Measurements from ENCODE around the gene CHMP3. TPM values are rescaled to one million over a fixed set of nuclear protein-coding genes. Genes with fewer than 3 reads are reported as not detected.
"Not testable (repeated sequence)": the region's sequence is repeated elsewhere in the genome, so short reads cannot be mapped to it uniquely, and the experiment has no call there.

The CHMP3 gene
- total RNA-seq, 4 donors from 2014 or later = 206 to 236 (median 211) TPM

DNA sequence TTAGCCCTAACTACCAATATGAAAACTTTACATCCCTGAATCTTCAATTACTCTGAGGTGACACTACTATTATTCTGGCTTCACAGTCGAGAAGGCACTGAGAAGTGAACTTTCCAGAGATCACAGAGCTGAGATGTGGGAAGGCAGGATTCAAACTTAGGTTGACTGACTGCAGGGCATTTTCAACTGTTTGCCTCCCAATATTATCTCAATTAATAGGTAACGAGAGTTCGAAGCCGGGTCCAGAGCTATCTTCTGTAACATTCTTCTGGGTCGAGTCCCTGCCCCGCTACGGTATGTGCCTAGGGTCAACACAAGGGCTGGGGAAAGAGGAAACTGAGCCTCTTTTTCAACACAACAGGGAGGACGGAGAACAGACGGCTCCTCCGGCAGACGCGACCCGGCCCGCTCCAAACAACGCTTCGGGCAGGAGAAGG, 740 bp downstream of the CHMP3 start:
- WGBS, 2 donors (ENCODE audit: low coverage in 1 of 2) = 0% methylated on average over 1 to 4 of the region's 16 CpGs
- peaks cover 3 to 51% (median 7%) of the 10 kb centered on the region in 3 donors for H3K4me1 ChIP-seq
- no peak for TF ChIP-seq POLR2AphosphoS5 (IDR thresholded peaks at IDR 0.05)
- TF ChIP-seq, protein P1, sequence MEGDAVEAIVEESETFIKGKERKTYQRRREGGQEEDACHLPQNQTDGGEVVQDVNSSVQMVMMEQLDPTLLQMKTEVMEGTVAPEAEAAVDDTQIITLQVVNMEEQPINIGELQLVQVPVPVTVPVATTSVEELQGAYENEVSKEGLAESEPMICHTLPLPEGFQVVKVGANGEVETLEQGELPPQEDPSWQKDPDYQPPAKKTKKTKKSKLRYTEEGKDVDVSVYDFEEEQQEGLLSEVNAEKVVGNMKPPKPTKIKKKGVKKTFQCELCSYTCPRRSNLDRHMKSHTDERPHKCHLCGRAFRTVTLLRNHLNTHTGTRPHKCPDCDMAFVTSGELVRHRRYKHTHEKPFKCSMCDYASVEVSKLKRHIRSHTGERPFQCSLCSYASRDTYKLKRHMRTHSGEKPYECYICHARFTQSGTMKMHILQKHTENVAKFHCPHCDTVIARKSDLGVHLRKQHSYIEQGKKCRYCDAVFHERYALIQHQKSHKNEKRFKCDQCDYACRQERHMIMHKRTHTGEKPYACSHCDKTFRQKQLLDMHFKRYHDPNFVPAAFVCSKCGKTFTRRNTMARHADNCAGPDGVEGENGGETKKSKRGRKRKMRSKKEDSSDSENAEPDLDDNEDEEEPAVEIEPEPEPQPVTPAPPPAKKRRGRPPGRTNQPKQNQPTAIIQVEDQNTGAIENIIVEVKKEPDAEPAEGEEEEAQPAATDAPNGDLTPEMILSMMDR (IDR thresholded peaks at IDR 0.05) = no peak
- TF ChIP-seq EP300 (IDR thresholded peaks at IDR 0.05) = no peak
- TF ChIP-seq POLR2A (IDR thresholded peaks at IDR 0.05) = no peak
- no peaks in the 10 kb centered on the region for H3K9me3 ChIP-seq
- H3K27me3 ChIP-seq = no peaks in the 10 kb centered on the region
- ATAC-seq = no peak
- H3K36me3 ChIP-seq = no peaks in the 10 kb centered on the region
- peak overlapping the region; percentile 85 to 100 (median 98) for H3K27ac ChIP-seq
- peak overlapping the region; percentile 54 to 86 for H3K4me3 ChIP-seq

DNA sequence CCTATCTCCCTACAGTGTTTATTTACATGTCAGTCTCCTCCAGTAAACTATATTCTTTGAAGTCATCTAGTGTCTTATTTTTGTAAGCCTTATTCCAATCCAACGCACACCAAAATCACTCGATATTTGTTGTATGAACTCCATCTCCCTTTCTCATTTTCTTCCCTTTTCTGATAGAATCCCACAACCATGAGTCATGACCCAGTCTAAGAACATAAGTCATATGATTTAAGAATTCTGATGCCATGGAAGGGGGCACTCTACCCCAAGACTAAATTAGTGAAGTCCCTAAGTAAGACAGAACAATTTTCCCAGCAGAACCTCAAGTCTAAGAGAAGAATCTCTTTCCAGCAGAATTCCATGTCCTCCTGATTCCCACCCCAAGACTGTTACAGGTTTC, 5.4 kb downstream of the CHMP3 start:
- peaks cover 3 to 73% (median 7%) of the 10 kb centered on the region in 3 donors for H3K4me1 ChIP-seq
- no peaks in the 10 kb centered on the region for H3K27me3 ChIP-seq
- H3K36me3 ChIP-seq = no peaks in the 10 kb centered on the region
- H3K4me3 ChIP-seq = no peak overlapping the region
- no peak for ATAC-seq
- H3K27ac ChIP-seq = peak overlapping the region in 1 of 4 donors; percentile 53
- no peaks in the 10 kb centered on the region for H3K9me3 ChIP-seq
- TF ChIP-seq POLR2A (IDR thresholded peaks at IDR 0.05) = no peak
- no peak for TF ChIP-seq POLR2AphosphoS5 (IDR thresholded peaks at IDR 0.05)
- TF ChIP-seq, protein P1 (IDR thresholded peaks at IDR 0.05) = no peak
- no peak for TF ChIP-seq EP300 (IDR thresholded peaks at IDR 0.05)
- WGBS, 2 donors (ENCODE audit: low coverage in 1 of 2) = 73% methylated on average over 2 of the region's 2 CpGs; no CpG with 5 or more reads in 1 of the 2 donors

DNA sequence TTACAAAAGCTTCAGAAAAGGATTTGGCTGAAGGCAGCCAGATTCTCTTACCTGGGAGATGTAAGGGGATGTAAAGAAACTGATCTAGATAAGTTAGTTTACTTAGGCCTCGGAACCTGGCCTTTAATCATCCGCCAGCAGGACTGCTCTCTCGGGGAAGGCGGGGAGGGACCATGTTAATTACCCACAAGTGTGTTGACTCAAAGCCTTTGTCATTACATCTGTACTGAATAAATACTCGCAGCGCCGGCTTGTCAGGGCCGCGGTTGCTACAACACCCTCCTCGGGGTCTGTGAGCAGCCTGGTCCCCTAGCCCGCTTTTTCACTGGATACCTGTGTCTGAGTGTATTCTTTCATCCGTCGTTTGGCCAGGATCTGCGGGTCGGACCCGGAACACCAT, 6.7 kb downstream of the CHMP3 start:
- Histone ChIP-seq H3K4me3 (peak overlapping the region in 1 of 2 donors; percentile 2), H3K27me3 (no peaks in the 10 kb centered on the region), H3K9me3 (no peaks in the 10 kb centered on the region), H3K36me3 (no peaks in the 10 kb centered on the region), H3K4me1 (peaks cover under 1 to 78% (median 4%) of the 10 kb centered on the region in 3 donors), H3K27ac (peak overlapping the region; percentile 12 to 77 (median 64))
- no peak for ATAC-seq
- TF ChIP-seq POLR2AphosphoS5 (IDR thresholded peaks at IDR 0.05) = no peak
- 45 to 80% methylated on average over 14 to 16 of the region's 16 CpGs for WGBS, 2 donors (ENCODE audit: low coverage in 1 of 2)

DNA sequence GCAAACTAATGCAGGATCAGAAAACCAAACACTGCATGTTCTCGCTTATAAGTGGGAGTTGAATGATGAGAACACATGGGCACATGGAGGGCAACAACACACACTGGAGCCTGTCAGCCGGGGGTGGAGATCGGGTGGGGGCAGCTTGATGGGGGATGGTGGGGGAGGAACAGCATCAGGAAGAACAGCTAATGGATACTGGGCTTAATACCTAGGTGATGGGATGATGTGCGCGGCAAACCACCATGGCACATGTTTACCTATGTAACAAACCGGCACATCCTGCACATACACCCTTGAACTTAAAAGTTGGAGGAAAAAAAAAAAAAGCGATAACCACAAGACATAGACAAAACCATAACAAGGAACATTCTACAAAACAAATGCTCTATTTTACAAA, 10.4 kb downstream of the CHMP3 start:
- TF ChIP-seq POLR2A (IDR thresholded peaks at IDR 0.05) (no peak), EP300 (IDR thresholded peaks at IDR 0.05) (no peak), POLR2AphosphoS5 (IDR thresholded peaks at IDR 0.05) (no peak)
- TF ChIP-seq, protein P1 (IDR thresholded peaks at IDR 0.05) = no peak
- H3K27ac ChIP-seq = peak overlapping the region in 3 of 4 donors; percentile 60 to 67 (median 64)
- WGBS, 2 donors (ENCODE audit: low coverage in 1 of 2) = 89 to 96% methylated on average over 5 to 7 of the region's 7 CpGs

DNA sequence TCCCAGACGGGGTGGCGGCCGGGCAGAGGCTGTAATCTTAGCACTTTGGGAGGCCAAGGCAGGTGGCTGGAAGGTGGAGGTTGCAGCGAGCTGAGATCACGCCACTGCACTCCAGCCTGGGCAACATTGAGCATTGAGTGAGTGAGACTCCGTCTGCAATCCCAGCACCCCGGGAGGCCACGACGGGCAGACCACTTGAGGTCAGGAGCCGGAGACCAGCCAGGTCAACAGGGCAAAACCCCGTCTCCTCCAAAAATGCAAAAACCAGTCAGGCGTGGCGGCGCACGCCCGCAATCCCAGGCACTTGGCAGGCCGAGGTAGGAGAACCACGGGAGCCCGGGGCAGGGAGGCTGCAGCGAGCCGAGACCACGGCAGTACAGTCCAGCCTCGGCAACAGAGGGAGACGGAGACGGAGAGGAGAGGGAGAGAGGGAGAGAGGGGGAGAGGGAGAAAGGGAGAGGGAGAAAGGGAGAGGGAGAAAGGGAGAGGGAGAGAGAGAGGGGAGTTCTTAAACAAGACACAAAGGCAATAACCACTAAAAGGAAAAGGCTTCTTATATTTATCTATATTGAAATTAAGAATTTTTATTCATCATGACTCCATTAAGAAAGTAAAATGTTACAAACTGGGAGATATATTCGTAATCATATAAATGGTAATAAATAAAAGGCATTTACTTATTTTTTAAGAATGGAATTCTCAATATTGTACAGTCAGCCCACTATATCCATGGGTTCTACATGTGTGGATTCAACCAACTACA, 13.1 kb downstream of the CHMP3 start:
- H3K4me1 ChIP-seq = peaks cover 4 to 34% (median 6%) of the 10 kb centered on the region in 3 donors
- not testable (repeated sequence) for H3K27ac ChIP-seq, H3K27me3 ChIP-seq, H3K9me3 ChIP-seq, H3K4me3 ChIP-seq, ATAC-seq
- peaks cover 0 to 28% of the 10 kb centered on the region in 2 donors for H3K36me3 ChIP-seq
- WGBS, 2 donors (ENCODE audit: low coverage in 1 of 2) = 91 to 95% methylated on average over 2 to 4 of the region's 26 CpGs

More for the DNA sequence above, 10.4 kb downstream of the CHMP3 start:
- Histone ChIP-seq H3K27me3 (no peaks in the 10 kb centered on the region), H3K36me3 (peaks cover 0 to 18% of the 10 kb centered on the region in 2 donors), H3K9me3 (no peaks in the 10 kb centered on the region), H3K4me1 (peaks cover 4 to 53% (median 6%) of the 10 kb centered on the region in 3 donors), H3K4me3 (no peak overlapping the region)
- ATAC-seq = no peak

DNA sequence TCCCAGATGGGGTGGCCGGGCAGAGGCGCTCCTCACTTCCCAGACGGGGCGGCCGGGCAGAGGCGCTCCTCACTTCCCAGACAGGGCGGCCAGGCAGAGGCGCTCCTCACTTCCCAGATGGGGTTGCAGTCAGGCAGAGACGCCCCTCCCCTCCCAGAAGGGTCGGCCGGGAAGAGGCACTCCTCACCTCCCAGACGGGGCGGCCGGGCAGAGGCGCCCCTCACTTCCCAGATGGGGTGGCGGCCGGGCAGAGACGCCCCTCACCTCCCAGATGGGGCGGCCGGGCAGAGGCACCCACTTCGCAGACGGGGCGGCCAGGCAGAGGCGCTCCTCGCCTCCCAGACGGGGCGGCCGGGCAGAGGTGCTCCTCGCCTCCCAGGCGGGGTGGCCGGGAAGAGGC, 13.8 kb downstream of the CHMP3 start:
- H3K4me1 ChIP-seq = peaks cover 4 to 34% (median 6%) of the 10 kb centered on the region in 3 donors
- H3K36me3 ChIP-seq = peaks cover 0 to 28% of the 10 kb centered on the region in 2 donors
- not testable (repeated sequence) for H3K4me3 ChIP-seq, H3K27me3 ChIP-seq, ATAC-seq, H3K27ac ChIP-seq, H3K9me3 ChIP-seq
- no CpG with 5 or more reads among the region's 31 CpGs for WGBS, 2 donors (ENCODE audit: low coverage in 1 of 2)

DNA sequence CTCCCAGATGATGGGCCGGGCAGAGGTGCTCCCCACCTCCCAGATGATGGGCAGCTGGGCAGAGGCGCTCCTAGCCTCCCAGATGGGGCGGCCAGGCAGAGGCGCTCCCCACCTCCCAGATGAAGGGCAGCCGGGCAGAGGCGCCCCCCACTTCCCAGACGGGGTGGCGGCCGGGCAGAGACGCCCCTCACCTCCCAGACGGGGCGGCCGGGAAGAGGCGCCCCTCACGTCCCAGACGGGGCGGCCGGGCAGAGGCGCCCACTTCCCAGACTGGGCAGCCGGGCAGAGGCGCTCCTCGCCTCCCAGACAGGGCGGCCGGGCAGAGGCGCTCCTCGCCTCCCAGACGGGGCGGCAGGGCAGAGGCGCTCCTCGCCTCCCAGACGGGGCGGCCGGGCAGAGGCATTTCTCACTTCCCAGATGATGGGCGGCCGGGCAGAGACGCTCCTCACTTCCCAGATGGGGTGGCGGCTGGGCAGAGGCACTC, 14.3 kb downstream of the CHMP3 start:
- H3K27ac ChIP-seq, H3K9me3 ChIP-seq, H3K27me3 ChIP-seq, H3K4me3 ChIP-seq, ATAC-seq: not testable (repeated sequence)
- peaks cover 0 to 28% of the 10 kb centered on the region in 2 donors for H3K36me3 ChIP-seq
- WGBS, 2 donors (ENCODE audit: low coverage in 1 of 2) = no CpG with 5 or more reads among the region's 37 CpGs
- H3K4me1 ChIP-seq = peaks cover 4 to 32% (median 6%) of the 10 kb centered on the region in 3 donors

DNA sequence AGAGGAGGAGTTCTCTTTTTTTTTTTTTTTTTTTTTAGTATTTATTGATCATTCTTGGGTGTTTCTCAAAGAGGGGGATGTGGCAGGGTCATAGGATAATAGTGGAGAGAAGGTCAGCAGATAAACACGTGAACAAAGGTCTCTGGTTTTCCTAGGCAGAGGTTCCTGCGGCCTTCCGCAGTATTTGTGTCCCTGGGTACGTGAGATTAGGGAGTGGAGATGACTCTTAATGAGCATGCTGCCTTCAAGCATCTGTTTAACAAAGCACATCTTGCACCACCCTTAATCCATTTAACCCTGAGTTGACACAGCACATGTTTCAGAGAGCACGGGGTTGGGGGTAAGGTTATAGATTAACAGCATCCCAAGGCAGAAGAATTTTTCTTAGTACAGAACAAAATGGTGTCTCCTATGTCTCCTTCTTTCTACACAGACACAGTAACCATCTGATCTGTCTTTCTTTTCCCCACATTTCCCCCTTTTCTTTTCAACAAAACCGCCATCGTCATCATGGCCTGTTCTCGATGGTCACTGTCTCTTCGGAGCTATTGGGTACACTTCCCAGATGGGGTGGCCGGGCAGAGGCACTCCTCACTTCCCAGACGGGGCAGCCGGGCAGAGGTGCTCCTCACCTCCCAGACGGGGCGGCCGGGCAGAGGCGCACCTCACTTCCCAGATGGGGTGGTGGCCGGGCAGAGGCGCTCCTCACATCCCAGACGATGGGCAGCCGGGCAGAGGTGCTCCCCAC, 14.9 kb downstream of the CHMP3 start:
- H3K4me1 ChIP-seq = peaks cover 4 to 32% (median 6%) of the 10 kb centered on the region in 3 donors
- H3K4me3 ChIP-seq, H3K27ac ChIP-seq, ATAC-seq, H3K9me3 ChIP-seq, H3K27me3 ChIP-seq: not testable (repeated sequence)
- 95 to 100% methylated on average over 2 to 4 of the region's 20 CpGs for WGBS, 2 donors (ENCODE audit: low coverage in 1 of 2)
- peaks cover 0 to 28% of the 10 kb centered on the region in 2 donors for H3K36me3 ChIP-seq

Data from gastroesophageal sphincter (tissue), 4 donors.